GM19193 (cell line): ENCODE results near the gene SARS1.

ENCODE experiments used
- POLR2A ChIP-seq: IDR thresholded peaks from 4 replicates; pipeline ENCODE4 v1.6.1; 2011; ENCODE audit not compliant: insufficient read depth, insufficient read length; ENCODE audit errors: extremely low read depth

The SARS1 gene

DNA sequence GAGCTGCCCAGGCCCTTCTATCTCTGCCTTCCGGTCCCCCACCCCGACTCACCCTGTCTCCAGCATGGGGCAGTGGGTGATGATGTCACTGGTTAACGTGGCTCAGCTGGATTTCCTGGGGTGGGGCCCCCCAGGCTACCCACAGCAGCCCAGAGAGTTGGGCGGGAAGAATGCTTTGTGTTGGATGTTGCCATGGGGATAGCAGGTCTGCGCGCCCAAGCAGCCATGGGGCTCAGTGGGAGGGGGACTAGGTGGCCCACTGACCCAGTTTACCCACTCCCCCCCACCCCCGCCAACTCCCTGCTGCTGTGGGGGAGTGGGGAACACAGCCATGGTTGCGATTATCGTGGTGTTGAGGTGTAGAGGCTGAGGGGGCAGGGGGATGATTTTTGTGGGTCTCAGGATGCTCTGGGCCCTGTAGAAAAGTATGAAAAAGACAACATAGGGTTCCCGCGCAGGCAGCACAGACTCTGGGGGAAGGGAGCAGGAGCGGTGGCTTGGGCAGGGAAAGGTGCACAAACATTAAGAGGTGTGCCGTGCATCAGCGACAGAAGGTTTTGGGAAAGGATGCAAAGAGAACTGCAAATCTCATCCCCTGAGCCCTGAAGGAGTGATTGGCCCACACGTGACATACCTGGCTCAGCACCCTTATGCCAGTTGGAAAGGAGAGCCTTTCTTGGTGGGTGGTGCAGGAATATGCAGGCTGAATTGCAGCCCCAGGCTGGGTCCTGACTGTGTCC, 44.1 kb downstream of the SARS1 start:
- TF ChIP-seq POLR2A, result no peak

DNA sequence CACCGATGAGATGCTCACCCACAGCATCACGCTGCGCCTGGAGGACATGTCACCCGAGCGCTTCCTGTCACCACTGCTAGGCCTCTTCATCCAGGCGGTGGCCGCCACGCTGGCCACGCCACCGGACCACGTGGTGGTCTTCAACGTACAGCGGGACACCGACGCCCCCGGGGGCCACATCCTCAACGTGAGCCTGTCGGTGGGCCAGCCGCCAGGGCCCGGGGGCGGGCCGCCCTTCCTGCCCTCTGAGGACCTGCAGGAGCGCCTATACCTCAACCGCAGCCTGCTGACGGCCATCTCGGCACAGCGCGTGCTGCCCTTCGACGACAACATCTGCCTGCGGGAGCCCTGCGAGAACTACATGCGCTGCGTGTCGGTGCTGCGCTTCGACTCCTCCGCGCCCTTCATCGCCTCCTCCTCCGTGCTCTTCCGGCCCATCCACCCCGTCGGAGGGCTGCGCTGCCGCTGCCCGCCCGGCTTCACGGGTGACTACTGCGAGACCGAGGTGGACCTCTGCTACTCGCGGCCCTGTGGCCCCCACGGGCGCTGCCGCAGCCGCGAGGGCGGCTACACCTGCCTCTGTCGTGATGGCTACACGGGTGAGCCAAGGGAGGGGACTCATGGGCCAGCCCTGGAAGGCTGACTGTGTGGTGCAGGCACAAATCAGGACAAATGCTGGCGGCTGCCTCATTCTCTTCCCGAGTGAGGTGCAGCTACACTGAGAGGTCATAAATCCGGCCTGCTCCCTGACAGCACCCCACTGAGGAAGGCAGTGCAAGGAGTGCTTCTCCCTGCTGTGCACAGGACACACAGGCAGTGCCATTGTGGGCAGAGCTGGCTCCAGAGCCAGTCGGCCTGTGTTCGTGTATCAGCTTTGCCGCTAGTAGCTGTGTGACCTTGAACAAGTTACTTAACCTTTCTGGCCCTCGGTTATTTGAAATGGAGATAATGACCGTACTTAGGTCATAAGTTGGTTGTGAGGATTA, 45.1 kb downstream of the SARS1 start:
- TF ChIP-seq POLR2A, result no peak

DNA sequence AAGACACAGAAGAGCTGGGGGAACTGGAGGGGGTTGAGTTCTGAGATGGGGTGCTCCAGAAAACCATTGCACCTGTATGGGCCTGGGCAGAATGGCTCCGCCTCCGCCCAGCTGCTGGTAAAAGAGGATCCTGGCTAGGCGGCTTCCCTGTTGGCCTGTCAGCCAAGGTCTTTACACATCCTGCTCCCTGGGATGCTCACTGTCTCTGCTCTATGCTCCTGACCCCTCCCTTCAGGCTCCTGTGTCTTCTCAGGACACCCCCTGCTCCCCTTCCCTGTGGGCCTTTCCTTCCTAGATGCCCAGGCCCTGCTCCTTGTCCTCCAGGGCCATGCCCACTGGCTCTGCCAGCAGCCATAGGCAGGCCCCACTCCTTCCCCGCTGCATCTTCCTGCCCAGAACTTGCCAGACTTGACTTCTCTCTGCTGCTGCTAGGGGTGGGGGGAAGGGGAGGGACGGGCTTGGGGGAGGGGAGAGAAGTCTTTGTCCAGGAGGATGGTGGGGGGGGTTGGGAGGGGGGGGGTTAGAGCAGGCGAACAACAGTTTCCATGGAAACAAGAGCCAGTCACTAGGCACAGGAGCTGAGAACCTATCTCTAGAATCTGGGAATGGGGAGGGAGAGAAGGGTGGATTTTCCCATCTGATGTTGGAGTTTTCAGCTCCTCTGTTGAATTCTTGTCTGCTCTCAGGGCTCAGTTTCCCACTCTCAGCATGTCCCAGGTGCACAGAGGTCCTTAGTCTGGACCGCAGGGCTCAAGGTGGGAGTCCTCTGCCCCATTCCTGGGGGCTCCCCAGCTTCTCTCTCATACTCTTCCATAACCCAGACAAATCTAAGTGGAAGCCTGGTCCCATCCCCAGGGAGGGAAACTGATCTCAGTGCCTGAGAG, 46.2 kb downstream of the SARS1 start:
- TF ChIP-seq POLR2A, result no peak

DNA sequence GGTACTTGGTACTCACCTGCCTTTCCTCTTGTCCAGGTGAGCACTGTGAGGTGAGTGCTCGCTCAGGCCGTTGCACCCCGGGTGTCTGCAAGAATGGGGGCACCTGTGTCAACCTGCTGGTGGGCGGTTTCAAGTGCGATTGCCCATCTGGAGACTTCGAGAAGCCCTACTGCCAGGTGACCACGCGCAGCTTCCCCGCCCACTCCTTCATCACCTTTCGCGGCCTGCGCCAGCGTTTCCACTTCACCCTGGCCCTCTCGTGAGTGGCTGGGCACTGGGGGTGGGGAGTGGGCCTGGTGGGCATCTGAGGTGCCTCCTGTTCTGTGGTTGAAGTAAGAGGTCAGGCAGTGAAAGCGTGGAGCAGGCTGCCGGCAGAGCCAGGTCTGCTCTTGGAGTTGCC, 47.3 kb downstream of the SARS1 start:
- TF ChIP-seq POLR2A, result no peak

DNA sequence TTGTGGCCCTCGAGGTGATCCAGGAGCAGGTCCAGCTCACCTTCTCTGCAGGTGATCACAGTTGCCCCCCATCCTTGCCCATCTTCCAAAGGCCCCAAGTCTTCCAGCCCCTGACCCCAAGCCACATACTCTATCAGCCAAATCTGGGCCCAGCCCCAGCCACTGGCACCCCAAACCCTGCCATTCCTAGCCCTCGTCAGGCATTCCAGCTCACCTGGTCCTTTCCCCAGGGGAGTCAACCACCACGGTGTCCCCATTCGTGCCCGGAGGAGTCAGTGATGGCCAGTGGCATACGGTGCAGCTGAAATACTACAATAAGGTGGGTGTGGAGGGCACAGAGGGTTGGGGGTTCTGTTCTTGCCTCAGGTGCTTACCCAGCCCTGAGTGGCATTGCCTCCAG, 47.9 kb downstream of the SARS1 start:
- no peak for TF ChIP-seq POLR2A

DNA sequence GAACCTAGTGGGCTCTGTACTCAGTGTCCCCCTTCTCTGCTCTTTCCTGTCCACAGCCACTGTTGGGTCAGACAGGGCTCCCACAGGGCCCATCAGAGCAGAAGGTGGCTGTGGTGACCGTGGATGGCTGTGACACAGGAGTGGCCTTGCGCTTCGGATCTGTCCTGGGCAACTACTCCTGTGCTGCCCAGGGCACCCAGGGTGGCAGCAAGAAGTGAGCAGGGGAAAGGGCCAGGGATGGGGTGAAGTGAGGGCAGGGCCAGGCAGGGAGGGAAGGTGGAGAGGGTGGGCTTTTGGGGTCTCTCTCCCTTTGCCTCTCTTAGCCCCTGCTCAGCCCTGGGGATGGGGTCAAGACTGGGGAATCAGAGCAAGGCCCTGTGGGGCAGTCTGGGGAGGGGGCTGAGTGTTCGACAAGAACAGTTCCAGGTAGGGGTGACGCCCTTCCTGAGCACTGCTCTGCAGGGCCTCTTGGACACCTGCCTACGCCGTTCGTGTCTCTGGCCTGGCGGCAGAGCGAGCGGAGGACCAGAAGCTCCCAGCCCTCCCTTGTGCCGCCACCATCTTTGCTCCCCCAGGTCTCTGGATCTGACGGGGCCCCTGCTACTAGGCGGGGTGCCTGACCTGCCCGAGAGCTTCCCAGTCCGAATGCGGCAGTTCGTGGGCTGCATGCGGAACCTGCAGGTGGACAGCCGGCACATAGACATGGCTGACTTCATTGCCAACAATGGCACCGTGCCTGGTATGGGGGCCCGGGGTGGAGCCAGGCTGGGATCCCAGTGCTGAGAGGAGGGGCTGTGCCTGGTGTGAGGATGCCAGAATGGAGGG, 48.7 kb downstream of the SARS1 start:
- no peak for TF ChIP-seq POLR2A

DNA sequence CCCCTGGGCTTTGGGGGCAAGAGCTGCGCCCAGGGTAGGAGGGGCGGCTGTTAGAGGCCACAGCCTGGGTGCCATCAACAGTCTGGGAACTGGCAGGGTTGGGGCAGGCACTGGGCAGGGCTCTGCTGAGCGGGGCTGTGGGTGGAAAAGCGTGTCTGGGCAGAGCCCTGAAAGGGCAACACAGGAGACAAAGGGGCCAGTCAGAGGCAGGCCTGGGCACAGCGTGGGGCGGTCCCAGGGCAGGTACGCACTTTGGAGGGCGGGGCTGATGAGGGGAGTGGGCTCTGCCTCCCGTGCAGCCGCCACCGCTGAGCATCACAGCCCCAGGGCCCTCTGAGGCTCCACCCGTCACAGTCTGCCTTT, 49.5 kb downstream of the SARS1 start:
- TF ChIP-seq POLR2A, result no peak

DNA sequence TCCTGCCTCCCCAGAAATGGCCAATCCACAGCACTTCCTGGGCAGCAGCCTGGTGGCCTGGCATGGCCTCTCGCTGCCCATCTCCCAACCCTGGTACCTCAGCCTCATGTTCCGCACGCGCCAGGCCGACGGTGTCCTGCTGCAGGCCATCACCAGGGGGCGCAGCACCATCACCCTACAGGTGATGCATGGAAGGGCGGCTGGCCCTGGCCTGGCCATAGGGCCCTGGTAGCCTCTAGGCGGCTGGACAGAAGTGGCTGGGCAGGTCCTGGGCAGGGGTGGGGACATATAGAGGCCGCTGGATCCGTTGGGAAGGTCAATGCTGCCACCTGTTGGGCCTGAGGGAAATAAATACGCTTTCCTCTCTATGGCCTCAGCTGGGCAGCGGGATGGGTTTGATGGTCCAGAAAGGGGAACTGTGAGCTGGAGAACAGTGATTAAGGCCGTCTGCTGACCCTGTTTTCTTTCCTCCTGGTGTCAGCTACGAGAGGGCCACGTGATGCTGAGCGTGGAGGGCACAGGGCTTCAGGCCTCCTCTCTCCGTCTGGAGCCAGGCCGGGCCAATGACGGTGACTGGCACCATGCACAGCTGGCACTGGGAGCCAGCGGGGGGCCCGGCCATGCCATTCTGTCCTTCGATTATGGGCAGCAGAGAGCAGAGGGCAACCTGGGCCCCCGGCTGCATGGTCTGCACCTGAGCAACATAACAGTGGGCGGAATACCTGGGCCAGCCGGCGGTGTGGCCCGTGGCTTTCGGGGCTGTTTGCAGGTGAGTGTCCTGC, 50.1 kb downstream of the SARS1 start:
- TF ChIP-seq POLR2A, result no peak

DNA sequence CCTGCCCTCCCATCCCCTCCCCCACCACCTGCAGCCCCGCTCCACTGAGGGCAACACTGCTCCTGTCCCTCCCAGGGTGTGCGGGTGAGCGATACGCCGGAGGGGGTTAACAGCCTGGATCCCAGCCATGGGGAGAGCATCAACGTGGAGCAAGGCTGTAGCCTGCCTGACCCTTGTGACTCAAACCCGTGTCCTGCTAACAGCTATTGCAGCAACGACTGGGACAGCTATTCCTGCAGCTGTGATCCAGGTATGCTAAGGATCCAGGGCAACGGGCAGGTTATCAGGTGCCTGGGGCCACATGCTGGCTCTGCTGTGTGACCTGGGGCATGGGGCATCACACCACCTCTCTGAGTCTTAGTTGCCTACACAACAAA, 50.6 kb downstream of the SARS1 start:
- TF ChIP-seq POLR2A, result no peak

DNA sequence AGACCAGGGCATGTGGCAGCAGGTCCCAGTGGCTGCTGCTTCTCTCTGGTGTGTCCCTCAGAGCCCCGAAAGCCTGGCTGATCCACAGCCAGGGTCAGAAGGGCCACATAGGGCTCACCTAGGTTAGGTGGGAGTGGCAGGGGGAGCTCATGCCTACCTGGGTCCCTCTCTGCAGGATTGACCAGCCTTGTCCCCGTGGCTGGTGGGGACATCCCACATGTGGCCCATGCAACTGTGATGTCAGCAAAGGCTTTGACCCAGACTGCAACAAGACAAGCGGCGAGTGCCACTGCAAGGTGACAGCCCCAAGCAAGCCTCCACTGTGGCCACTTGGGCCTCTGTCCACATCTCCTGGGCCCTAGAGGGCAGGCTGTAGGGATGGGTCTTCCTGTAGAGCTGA, 51.3 kb downstream of the SARS1 start:
- TF ChIP-seq POLR2A, result no peak

DNA sequence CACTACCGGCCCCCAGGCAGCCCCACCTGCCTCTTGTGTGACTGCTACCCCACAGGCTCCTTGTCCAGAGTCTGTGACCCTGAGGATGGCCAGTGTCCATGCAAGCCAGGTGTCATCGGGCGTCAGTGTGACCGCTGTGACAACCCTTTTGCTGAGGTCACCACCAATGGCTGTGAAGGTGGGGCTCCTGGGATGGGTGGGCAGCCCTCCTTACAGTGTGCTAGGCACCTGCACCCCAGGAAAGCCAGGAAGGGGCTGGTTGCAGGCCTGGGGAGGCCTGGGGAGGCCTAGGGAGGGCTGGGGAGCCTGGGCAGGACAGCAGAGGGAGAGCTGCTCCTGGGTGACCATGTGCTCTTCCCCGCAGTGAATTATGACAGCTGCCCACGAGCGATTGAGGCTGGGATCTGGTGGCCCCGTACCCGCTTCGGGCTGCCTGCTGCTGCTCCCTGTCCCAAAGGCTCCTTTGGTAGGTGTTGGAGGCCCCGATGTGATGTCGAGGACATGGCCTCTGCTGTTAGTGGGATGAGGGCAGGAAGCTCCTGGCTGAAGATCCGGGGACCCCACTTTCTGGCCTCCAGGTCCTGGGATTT, 52.1 kb downstream of the SARS1 start:
- no peak for TF ChIP-seq POLR2A

DNA sequence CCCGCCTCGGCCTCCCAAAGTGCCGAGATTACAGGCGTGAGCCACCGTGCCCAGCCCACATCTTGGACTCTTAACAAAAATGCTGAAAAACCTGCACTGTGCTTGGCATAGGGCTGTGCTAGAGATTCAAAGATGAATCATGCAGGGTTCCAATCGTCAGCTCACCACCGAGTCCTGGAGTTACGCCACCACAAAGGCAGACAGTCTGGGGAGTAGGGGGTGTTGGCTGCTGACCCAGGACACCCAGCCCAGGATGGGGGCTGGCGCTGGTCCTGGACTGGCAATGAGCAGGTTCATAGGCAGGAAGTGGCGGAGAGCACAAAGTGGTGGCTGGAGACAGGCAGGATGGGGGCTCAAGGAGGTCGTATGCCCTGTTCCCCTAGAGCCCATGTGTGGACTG, 53.2 kb downstream of the SARS1 start:
- no peak for TF ChIP-seq POLR2A

DNA sequence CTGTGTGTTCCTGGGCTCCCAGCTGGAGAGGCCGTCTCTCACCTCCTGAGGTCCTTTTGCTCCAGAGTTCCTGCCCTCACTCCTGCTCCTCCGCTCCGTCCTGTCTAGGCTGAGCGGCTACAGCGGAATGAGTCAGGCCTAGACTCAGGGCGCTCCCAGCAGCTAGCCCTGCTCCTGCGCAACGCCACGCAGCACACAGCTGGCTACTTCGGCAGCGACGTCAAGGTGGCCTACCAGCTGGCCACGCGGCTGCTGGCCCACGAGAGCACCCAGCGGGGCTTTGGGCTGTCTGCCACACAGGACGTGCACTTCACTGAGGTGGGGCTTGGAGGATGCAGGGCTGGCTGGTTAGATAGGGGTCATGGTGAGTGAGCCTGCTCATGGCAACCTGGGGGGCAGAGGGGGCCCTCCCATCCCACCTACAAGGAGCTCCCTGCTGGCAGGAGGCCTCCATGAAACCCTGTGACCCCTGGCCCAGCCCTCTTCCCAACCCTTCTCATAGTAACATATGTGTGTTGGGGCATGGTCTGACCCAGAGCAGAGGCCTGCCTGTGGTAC, 54.1 kb downstream of the SARS1 start:
- no peak for TF ChIP-seq POLR2A
